Panc1 (cell line): ENCODE measurements around the gene RAI14. TPM values are rescaled to one million over a fixed set of nuclear protein-coding genes. Genes with fewer than 3 reads are reported as not detected.

ENCODE experiments used
- ATAC-seq: fragments of 200-7000 bp; cut with Tn5 transposase; 2 replicates; pipeline ENCODE4 v1.9.1; 2020; ENCODE audit warnings: mild to moderate bottlenecking, moderate library complexity
- BruUV-seq: library from RNA; stranded (reverse); fragments of 400-500 nt; replicated peaks from 2 replicates; lab custom pipeline; 2021; lab: Mats Ljungman, UMichigan
- CTCF ChIA-PET: fragments of 300-600 bp; sonication (Branson Sonifier 250); formaldehyde crosslinking; loops from one replicate; lab custom pipeline; 2022; ENCODE audit warnings: antibody characterized with exemption; lab: Charles Lee
- POLR2A ChIA-PET: fragments of 300-600 bp; sonication (Branson Sonifier 250); formaldehyde crosslinking; loops from one replicate; lab custom pipeline; 2022; ENCODE audit warnings: antibody characterized with exemption; lab: Charles Lee
- DNase-seq: peaks from one replicate; pipeline ENCODE4 v3.0.0-alpha.2; 2010; ENCODE audit warnings: low read depth, low spot score
- H3K27ac ChIP-seq: 2 replicates; pipeline ENCODE4 v1.5.1; 2011; ENCODE audit warnings: mild to moderate bottlenecking, low read length, inconsistent platforms
- H3K27me3 ChIP-seq: fragments of 200-500 bp; sonication (Bioruptor generic); 2 replicates; pipeline ENCODE4 v1.6.0; 2014; ENCODE audit warnings: low read length, inconsistent platforms; ENCODE audit not compliant: control insufficient read depth, insufficient read depth
- H3K36me3 ChIP-seq: fragments of 200-500 bp; sonication (Bioruptor generic); 2 replicates; pipeline ENCODE4 v1.5.1; 2014; ENCODE audit warnings: inconsistent platforms, mild to moderate bottlenecking, low read length, moderate library complexity; ENCODE audit not compliant: control insufficient read depth, insufficient read depth
- H3K4me1 ChIP-seq: 2 replicates; pipeline ENCODE4 v1.5.1; 2011; ENCODE audit warnings: inconsistent platforms, mild to moderate bottlenecking, low read length, moderate library complexity; ENCODE audit not compliant: control insufficient read depth, insufficient read depth
- H3K4me3 ChIP-seq, 2 experiments: 2 replicates each; pipeline ENCODE4 v1.5.1; 2011 to 2012; ENCODE audit warnings: low read depth in 2 of 2, low read length in 2 of 2, mild to moderate bottlenecking in 2 of 2, inconsistent platforms in 1 of 2, moderate library complexity in 1 of 2
- H3K9me3 ChIP-seq: fragments of 200-500 bp; sonication (Bioruptor generic); 2 replicates; pipeline ENCODE4 v1.5.1; 2014; ENCODE audit warnings: low read depth, mild to moderate bottlenecking, inconsistent platforms, low read length, moderate library complexity; ENCODE audit not compliant: control insufficient read depth, insufficient read depth
- POLR2AphosphoS5 ChIP-seq: IDR thresholded peaks from 2 replicates; pipeline ENCODE4 v1.6.1; 2012; ENCODE audit warnings: mild to moderate bottlenecking, low read depth, low read length, moderate library complexity
- REST ChIP-seq, 2 experiments: IDR thresholded peaks; 2 replicates each; pipeline ENCODE4 v1.6.1; 2011 to 2012; ENCODE audit warnings: low read depth in 2 of 2, control low read depth in 1 of 2, low read length in 1 of 2, mild to moderate bottlenecking in 1 of 2, moderate library complexity in 1 of 2; ENCODE audit not compliant: insufficient read depth in 1 of 2
- SIN3A ChIP-seq: IDR thresholded peaks from 2 replicates; pipeline ENCODE4 v1.6.1; 2012; ENCODE audit warnings: low read depth, mild to moderate bottlenecking, low read length, moderate library complexity, borderline replicate concordance; ENCODE audit not compliant: insufficient read depth
- TCF7L2 ChIP-seq: IDR thresholded peaks from 2 replicates; pipeline ENCODE4 v1.6.1; 2011; ENCODE audit warnings: mild to moderate bottlenecking, low read depth, low read length, inconsistent platforms
- in situ Hi-C: cut with HindIII; loops from 2 replicates; pipeline ENCODE4 v1.10.0; 2016; ENCODE audit warnings: low sequenced_read_pairs, low pct_unique_long_range_greater_than_20kb
- intact Hi-C: fragments of 100-400 bp; cut with micrococcal nuclease; formaldehyde crosslinking; loops from one replicate; pipeline ENCODE4 v1.10.0; 2022; ENCODE audit not compliant: unreplicated experiment
- total RNA-seq: library from RNA; stranded (reverse); gene quantifications from one replicate; pipeline ENCODE4 v1.2.1, GENCODE V29; 2021; ENCODE audit not compliant: unreplicated experiment
- TF ChIP-seq, protein P1 (sequence below): fragments of 450-650 bp; IDR thresholded peaks from 2 replicates; pipeline ENCODE4 v1.5.1; 2017; ENCODE audit warnings: mild to moderate bottlenecking

The RAI14 gene
- total RNA-seq, 1 experiment from 2014 or later: 18.5 TPM

GRCh38 chr5:34690301-34690700 lies 34.2 kb downstream of the RAI14 start:
- CTCF ChIA-PET: no interaction called here
- in situ Hi-C loops: no loop called here

GRCh38 chr5:34690898-34691297 lies 34.8 kb downstream of the RAI14 start:
- no peak for DNase-seq
- BruUV-seq: no TSS peak
- CTCF ChIA-PET: no interaction called here
- no peak overlapping the region for H3K27ac ChIP-seq
- POLR2A ChIA-PET: no interaction called here
- no peak for TF ChIP-seq SIN3A
- TF ChIP-seq TCF7L2: no peak
- TF ChIP-seq, protein P1, sequence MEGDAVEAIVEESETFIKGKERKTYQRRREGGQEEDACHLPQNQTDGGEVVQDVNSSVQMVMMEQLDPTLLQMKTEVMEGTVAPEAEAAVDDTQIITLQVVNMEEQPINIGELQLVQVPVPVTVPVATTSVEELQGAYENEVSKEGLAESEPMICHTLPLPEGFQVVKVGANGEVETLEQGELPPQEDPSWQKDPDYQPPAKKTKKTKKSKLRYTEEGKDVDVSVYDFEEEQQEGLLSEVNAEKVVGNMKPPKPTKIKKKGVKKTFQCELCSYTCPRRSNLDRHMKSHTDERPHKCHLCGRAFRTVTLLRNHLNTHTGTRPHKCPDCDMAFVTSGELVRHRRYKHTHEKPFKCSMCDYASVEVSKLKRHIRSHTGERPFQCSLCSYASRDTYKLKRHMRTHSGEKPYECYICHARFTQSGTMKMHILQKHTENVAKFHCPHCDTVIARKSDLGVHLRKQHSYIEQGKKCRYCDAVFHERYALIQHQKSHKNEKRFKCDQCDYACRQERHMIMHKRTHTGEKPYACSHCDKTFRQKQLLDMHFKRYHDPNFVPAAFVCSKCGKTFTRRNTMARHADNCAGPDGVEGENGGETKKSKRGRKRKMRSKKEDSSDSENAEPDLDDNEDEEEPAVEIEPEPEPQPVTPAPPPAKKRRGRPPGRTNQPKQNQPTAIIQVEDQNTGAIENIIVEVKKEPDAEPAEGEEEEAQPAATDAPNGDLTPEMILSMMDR: no peak
- no peak for TF ChIP-seq REST (IDR thresholded peaks at IDR 0.05; ENCODE audit: insufficient read depth in 1 of 2, low read depth in 2 of 2, low read length in 1 of 2)
- TF ChIP-seq POLR2AphosphoS5: no peak
- no peak overlapping the region for H3K4me3 ChIP-seq
- no peaks in the 10 kb centered on the region for H3K27me3 ChIP-seq
- no peaks in the 10 kb centered on the region for H3K36me3 ChIP-seq
- no peaks in the 10 kb centered on the region for H3K4me1 ChIP-seq
- ATAC-seq: no peak
- intact Hi-C loops: no loop called here
- in situ Hi-C loops: no loop called here
- H3K9me3 ChIP-seq: no peaks in the 10 kb centered on the region

More at GRCh38 chr5:34690301-34690700, 34.2 kb downstream of the RAI14 start:
- ATAC-seq (no peak), DNase-seq (no peak)
- Histone ChIP-seq H3K4me3 (no peak overlapping the region), H3K36me3 (no peaks in the 10 kb centered on the region), H3K9me3 (no peaks in the 10 kb centered on the region), H3K4me1 (no peaks in the 10 kb centered on the region), H3K27me3 (no peaks in the 10 kb centered on the region), H3K27ac (no peak overlapping the region)
- intact Hi-C loops: no loop called here
- POLR2A ChIA-PET: no interaction called here
- TF ChIP-seq TCF7L2 (no peak), POLR2AphosphoS5 (no peak), REST (IDR thresholded peaks at IDR 0.05; ENCODE audit: insufficient read depth in 1 of 2, low read depth in 2 of 2, low read length in 1 of 2) (no peak), SIN3A (no peak)
- TF ChIP-seq, protein P1: no peak
- BruUV-seq: no TSS peak
